HepG2 (cell line): Measurements from ENCODE around the gene POLN. TPM values are rescaled to one million over a fixed set of nuclear protein-coding genes. Genes with fewer than 3 reads are reported as not detected.

Experiments used
- ATAD3A ChIP-seq: sonication (generic); formaldehyde crosslinking; IDR thresholded peaks from 2 replicates; pipeline ENCODE4 v1.4.0; 2020; ENCODE audit warnings: missing genetic modification reagents
- ATF1 ChIP-seq: IDR thresholded peaks from 2 replicates; pipeline ENCODE4 v1.6.1; 2016; ENCODE audit warnings: mild to moderate bottlenecking, control low read depth
- ISL2 ChIP-seq: sonication (generic); formaldehyde crosslinking; IDR thresholded peaks from 2 replicates; pipeline ENCODE4 v1.5.0; 2020; ENCODE audit warnings: missing genetic modification reagents
- PHF20 ChIP-seq: sonication (generic); formaldehyde crosslinking; IDR thresholded peaks from 2 replicates; pipeline ENCODE4 v1.5.0; 2020; ENCODE audit warnings: mild to moderate bottlenecking, missing genetic modification reagents
- PHF8 ChIP-seq: sonication (generic); formaldehyde crosslinking; IDR thresholded peaks from 2 replicates; pipeline ENCODE4 v1.5.0; 2020; ENCODE audit warnings: missing genetic modification reagents
- SP2 ChIP-seq: sonication (generic); formaldehyde crosslinking; IDR thresholded peaks from 2 replicates; pipeline ENCODE4 v1.5.1; 2020; ENCODE audit warnings: mild to moderate bottlenecking, missing genetic modification reagents
- TEAD2 ChIP-seq: sonication (generic); formaldehyde crosslinking; IDR thresholded peaks from 2 replicates; pipeline ENCODE4 v1.9.0; 2021; ENCODE audit warnings: missing genetic modification reagents
- ZNF12 ChIP-seq: sonication (generic); formaldehyde crosslinking; IDR thresholded peaks from 2 replicates; pipeline ENCODE4 v1.5.0; 2020; ENCODE audit warnings: missing genetic modification reagents
- ZNF17 ChIP-seq: sonication (generic); formaldehyde crosslinking; IDR thresholded peaks from 2 replicates; pipeline ENCODE4 v1.5.0; 2020; ENCODE audit warnings: mild to moderate bottlenecking, missing genetic modification reagents
- ZNF292 ChIP-seq: sonication (generic); formaldehyde crosslinking; IDR thresholded peaks from 2 replicates; pipeline ENCODE4 v1.8.1; 2022; ENCODE audit warnings: mild to moderate bottlenecking, low read depth, missing genetic modification reagents, borderline replicate concordance
- ZNF333 ChIP-seq: sonication (generic); formaldehyde crosslinking; IDR thresholded peaks from 2 replicates; pipeline ENCODE4 v1.4.0; 2020; ENCODE audit warnings: mild to moderate bottlenecking, missing genetic modification reagents, borderline replicate concordance
- ZNF33B ChIP-seq: sonication (generic); formaldehyde crosslinking; IDR thresholded peaks from 2 replicates; pipeline ENCODE4 v1.5.1; 2020; ENCODE audit warnings: mild to moderate bottlenecking, missing genetic modification reagents
- ZNF367 ChIP-seq: sonication (generic); formaldehyde crosslinking; IDR thresholded peaks from 2 replicates; pipeline ENCODE4 v1.4.0; 2020; ENCODE audit warnings: missing genetic modification reagents, borderline replicate concordance
- ZNF557 ChIP-seq: sonication (generic); formaldehyde crosslinking; IDR thresholded peaks from 2 replicates; pipeline ENCODE4 v1.4.0; 2020; ENCODE audit warnings: missing genetic modification reagents
- polyA plus RNA-seq, 8 experiments: library from polyadenylated mRNA; depleted of rRNA in 3 of 8; stranded (reverse) in 7 of 8; unstranded in 1 of 8; fragments of >200 nt; fragmentation: Illumina TruSeq in 4 of 8; extraction: Trizol in 4 of 8; gene quantifications; 2 replicates each; pipeline versions ENCODE4 v1.2.1 to v1.2.3, GENCODE V29; 2011 to 2016; ENCODE audit warnings: low read depth in 4 of 8, missing spikeins in 1 of 8, mixed read lengths in 1 of 8; ENCODE audit not compliant: insufficient read depth in 1 of 8
- total RNA-seq, 5 experiments: library from RNA; depleted of rRNA; stranded (reverse); fragments of >200 nt; fragmentation: Illumina TruSeq; extraction: Trizol; gene quantifications; 2 replicates each; pipeline ENCODE4 v1.2.3, GENCODE V29; 2016; ENCODE audit warnings: low read depth in 1 of 5
- TF ChIP-seq, protein P1 (sequence below): IDR thresholded peaks from 2 replicates; pipeline ENCODE4 v1.6.1; 2018; ENCODE audit warnings: missing genetic modification reagents
- TF ChIP-seq, protein P2 (sequence below): sonication (generic); formaldehyde crosslinking; IDR thresholded peaks from 2 replicates; pipeline ENCODE4 v1.4.0; 2020; ENCODE audit warnings: missing genetic modification reagents
- TF ChIP-seq, protein P3 (sequence below), 2 experiments: sonication (generic) in 1 of 2; formaldehyde crosslinking in 1 of 2; IDR thresholded peaks; 2 replicates each; pipeline versions ENCODE4 v1.4.0 to v1.6.1; 2018 to 2020; ENCODE audit warnings: missing genetic modification reagents in 2 of 2, borderline replicate concordance in 1 of 2, low read depth in 1 of 2, mild to moderate bottlenecking in 1 of 2, missing biosample characterization in 1 of 2
- TF ChIP-seq, protein P4 (sequence below): sonication (generic); formaldehyde crosslinking; IDR thresholded peaks from 2 replicates; pipeline ENCODE4 v1.4.0; 2020; ENCODE audit warnings: mild to moderate bottlenecking, missing genetic modification reagents
- TF ChIP-seq, protein P5 (sequence below): sonication (generic); formaldehyde crosslinking; IDR thresholded peaks from 2 replicates; pipeline ENCODE4 v1.4.0; 2020; ENCODE audit warnings: missing genetic modification reagents
- TF ChIP-seq, protein P6 (sequence below): sonication (generic); formaldehyde crosslinking; IDR thresholded peaks from 2 replicates; pipeline ENCODE4 v1.4.0; 2020; ENCODE audit warnings: missing genetic modification reagents, mild to moderate bottlenecking, borderline replicate concordance

Gene POLN
- total and polyA plus RNA-seq, 2 of the 13 experiments (the other 11 are each of a cell fraction or from before 2014, with no cell fraction given), result 0.93 to 1.5 TPM

DNA sequence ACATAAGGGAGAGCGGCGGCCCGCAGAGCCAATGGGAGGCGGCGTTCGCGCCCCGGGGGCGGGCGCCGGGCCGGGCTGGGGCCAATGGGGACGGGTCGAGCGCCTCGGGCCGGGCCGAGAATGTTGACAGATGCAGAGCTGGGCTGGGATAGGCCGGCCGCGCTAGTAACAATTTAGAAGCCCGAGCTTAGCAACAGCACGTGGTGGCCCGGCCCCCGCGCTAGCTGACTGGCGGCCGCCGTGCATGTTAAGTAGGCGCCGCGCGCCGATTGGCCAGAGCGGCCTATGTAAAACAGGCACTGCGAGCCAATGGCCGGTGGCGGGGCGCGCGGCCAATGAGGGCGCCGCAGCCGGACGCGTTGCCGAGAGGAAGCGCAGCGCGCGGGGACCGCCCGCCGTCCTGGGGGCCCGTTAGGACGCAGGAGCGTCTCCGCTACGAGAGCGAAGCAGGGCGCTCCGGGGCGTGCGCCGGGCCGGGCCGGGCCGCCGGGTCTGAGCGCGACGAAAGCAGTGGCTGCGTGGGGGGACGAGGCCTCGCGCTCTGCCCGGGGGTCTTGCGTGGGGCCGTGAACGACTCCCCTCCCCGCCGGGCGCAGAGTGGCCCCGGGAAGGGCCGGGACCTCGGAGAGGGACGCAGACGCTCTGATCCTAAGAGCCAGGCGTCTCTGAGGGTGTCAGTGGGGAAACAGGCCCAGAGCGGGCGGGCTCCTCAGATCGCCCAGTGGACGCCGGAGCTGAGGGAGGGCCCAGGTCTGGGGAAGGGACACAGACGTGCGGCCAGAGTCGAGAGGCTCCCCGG lies 20.4 kb upstream of the POLN start (continued):
- TF ChIP-seq PHF20 (CRISPR knock-in tag) (peak; percentile 59; the same call in 1 of the 2 replicates), ATF1 (CRISPR knock-in tag) (no peak), PHF8 (CRISPR knock-in tag) (peak; percentile 77), ISL2 (CRISPR knock-in tag) (no peak), ZNF367 (peak; percentile 41; the same call in 1 of the 2 replicates), ZNF292 (CRISPR knock-in tag) (no peak), TEAD2 (no peak), ZNF33B (CRISPR knock-in tag) (peak; percentile 51; the same call in 1 of the 2 replicates), SP2 (peak; percentile 96), ZNF17 (CRISPR knock-in tag) (no peak), ATAD3A (CRISPR knock-in tag) (no peak), ZNF557 (CRISPR knock-in tag) (no peak), ZNF333 (CRISPR knock-in tag) (peak; percentile 83; the same call in 1 of the 2 replicates), ZNF12 (CRISPR knock-in tag) (no peak)
- TF ChIP-seq, protein P1, sequence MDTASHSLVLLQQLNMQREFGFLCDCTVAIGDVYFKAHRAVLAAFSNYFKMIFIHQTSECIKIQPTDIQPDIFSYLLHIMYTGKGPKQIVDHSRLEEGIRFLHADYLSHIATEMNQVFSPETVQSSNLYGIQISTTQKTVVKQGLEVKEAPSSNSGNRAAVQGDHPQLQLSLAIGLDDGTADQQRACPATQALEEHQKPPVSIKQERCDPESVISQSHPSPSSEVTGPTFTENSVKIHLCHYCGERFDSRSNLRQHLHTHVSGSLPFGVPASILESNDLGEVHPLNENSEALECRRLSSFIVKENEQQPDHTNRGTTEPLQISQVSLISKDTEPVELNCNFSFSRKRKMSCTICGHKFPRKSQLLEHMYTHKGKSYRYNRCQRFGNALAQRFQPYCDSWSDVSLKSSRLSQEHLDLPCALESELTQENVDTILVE (CRISPR knock-in tag), result no peak; the same call in 1 of the 2 replicates
- TF ChIP-seq, protein P2, sequence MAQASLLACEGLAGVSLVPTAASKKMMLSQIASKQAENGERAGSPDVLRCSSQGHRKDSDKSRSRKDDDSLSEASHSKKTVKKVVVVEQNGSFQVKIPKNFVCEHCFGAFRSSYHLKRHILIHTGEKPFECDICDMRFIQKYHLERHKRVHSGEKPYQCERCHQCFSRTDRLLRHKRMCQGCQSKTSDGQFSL, result 0 out of 2 replicates have a peak, but pooled peaks have one; percentile 27
- TF ChIP-seq, protein P3, sequence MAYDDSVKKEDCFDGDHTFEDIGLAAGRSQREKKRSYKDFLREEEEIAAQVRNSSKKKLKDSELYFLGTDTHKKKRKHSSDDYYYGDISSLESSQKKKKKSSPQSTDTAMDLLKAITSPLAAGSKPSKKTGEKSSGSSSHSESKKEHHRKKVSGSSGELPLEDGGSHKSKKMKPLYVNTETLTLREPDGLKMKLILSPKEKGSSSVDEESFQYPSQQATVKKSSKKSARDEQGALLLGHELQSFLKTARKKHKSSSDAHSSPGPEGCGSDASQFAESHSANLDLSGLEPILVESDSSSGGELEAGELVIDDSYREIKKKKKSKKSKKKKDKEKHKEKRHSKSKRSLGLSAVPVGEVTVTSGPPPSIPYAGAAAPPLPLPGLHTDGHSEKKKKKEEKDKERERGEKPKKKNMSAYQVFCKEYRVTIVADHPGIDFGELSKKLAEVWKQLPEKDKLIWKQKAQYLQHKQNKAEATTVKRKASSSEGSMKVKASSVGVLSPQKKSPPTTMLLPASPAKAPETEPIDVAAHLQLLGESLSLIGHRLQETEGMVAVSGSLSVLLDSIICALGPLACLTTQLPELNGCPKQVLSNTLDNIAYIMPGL (CRISPR knock-in tag; IDR thresholded peaks at IDR 0.05; ENCODE audit: borderline replicate concordance in 1 of 2, low read depth in 1 of 2), result peak; percentile 76 to 82
- TF ChIP-seq, protein P4, sequence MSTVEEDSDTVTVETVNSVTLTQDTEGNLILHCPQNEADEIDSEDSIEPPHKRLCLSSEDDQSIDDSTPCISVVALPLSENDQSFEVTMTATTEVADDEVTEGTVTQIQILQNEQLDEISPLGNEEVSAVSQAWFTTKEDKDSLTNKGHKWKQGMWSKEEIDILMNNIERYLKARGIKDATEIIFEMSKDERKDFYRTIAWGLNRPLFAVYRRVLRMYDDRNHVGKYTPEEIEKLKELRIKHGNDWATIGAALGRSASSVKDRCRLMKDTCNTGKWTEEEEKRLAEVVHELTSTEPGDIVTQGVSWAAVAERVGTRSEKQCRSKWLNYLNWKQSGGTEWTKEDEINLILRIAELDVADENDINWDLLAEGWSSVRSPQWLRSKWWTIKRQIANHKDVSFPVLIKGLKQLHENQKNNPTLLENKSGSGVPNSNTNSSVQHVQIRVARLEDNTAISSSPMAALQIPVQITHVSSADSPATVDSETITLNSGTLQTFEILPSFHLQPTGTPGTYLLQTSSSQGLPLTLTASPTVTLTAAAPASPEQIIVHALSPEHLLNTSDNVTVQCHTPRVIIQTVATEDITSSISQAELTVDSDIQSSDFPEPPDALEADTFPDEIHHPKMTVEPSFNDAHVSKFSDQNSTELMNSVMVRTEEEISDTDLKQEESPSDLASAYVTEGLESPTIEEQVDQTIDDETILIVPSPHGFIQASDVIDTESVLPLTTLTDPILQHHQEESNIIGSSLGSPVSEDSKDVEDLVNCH, result no peak
- TF ChIP-seq, protein P5, sequence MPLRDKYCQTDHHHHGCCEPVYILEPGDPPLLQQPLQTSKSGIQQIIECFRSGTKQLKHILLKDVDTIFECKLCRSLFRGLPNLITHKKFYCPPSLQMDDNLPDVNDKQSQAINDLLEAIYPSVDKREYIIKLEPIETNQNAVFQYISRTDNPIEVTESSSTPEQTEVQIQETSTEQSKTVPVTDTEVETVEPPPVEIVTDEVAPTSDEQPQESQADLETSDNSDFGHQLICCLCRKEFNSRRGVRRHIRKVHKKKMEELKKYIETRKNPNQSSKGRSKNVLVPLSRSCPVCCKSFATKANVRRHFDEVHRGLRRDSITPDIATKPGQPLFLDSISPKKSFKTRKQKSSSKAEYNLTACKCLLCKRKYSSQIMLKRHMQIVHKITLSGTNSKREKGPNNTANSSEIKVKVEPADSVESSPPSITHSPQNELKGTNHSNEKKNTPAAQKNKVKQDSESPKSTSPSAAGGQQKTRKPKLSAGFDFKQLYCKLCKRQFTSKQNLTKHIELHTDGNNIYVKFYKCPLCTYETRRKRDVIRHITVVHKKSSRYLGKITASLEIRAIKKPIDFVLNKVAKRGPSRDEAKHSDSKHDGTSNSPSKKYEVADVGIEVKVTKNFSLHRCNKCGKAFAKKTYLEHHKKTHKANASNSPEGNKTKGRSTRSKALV (CRISPR knock-in tag), result peak; percentile 94
- TF ChIP-seq, protein P6, sequence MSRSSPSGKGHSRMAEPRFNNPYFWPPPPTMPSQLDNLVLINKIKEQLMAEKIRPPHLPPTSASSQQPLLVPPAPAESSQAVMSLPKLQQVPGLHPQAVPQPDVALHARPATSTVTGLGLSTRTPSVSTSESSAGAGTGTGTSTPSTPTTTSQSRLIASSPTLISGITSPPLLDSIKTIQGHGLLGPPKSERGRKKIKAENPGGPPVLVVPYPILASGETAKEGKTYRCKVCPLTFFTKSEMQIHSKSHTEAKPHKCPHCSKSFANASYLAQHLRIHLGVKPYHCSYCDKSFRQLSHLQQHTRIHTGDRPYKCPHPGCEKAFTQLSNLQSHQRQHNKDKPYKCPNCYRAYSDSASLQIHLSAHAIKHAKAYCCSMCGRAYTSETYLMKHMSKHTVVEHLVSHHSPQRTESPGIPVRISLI (CRISPR knock-in tag), result no peak; the same call in 1 of the 2 replicates
